Stomach (tissue), 9 donors: ENCODE results near the gene LRTM1. TPM values are rescaled to one million over a fixed set of nuclear protein-coding genes. Genes with fewer than 3 reads are reported as not detected.
A peak's percentile ranks its signal among the peaks of the same experiment; 100 is the strongest.

Source experiments
- DNase-seq, 2 donors: peaks; one replicate each; pipeline versions ENCODE4 v3.0.0 to v3.0.0-alpha.2; 2013 to 2019
- H3K27ac ChIP-seq, 5 donors: fragments of 200-600 bp in 4 of 5; sonication (generic) in 4 of 5; one replicate each; pipeline ENCODE4 v1.5.1; 2013 to 2019; ENCODE audit warnings: mild to moderate bottlenecking in 1 of 5, moderate library complexity in 1 of 5
- H3K27me3 ChIP-seq, 3 donors: fragments of 200-600 bp; sonication (generic); one replicate each; pipeline ENCODE4 v1.5.1; 2017 to 2019; ENCODE audit warnings: mixed run types in 1 of 3
- H3K36me3 ChIP-seq, 4 donors: fragments of 200-600 bp; sonication (generic); 1 replicate in 3 of 4; 2 replicates in 1 of 4; pipeline ENCODE4 v1.5.1; 2016 to 2019
- H3K4me1 ChIP-seq, 4 donors: fragments of 200-600 bp; sonication (generic); one replicate each; pipeline ENCODE4 v1.5.1; 2016 to 2019
- H3K4me3 ChIP-seq, 4 donors: fragments of 200-600 bp; sonication (generic) in 3 of 4; one replicate each; pipeline ENCODE4 v1.5.1; 2016 to 2019; ENCODE audit warnings: mild to moderate bottlenecking in 1 of 4
- H3K9me3 ChIP-seq, 4 donors: fragments of 200-600 bp; sonication (generic); one replicate each; pipeline ENCODE4 v1.5.1; 2016 to 2019
- CTCF ChIP-seq, 7 experiments: fragments of 450-650 bp in 4 of 7; fragments of 200-600 bp in 3 of 7; sonication (generic) in 3 of 7; IDR thresholded peaks; one replicate each; pipeline ENCODE4 v1.5.1; 2016 to 2019; ENCODE audit warnings: antibody characterized with exemption in 7 of 7, control low read depth in 2 of 7, mild to moderate bottlenecking in 1 of 7
- EP300 ChIP-seq: sonication (generic); formaldehyde crosslinking; IDR thresholded peaks from one replicate; pipeline ENCODE4 v1.6.1; 2017; ENCODE audit warnings: antibody characterized with exemption
- POLR2A ChIP-seq, 4 donors: fragments of 450-650 bp; IDR thresholded peaks; one replicate each; pipeline ENCODE4 v1.6.1; 2016; ENCODE audit warnings: antibody characterized with exemption in 4 of 4, control low read depth in 2 of 4, mild to moderate bottlenecking in 1 of 4, moderate library complexity in 1 of 4
- POLR2AphosphoS5 ChIP-seq, 3 donors: sonication (generic); formaldehyde crosslinking; IDR thresholded peaks; one replicate each; pipeline ENCODE4 v1.6.1; 2016; ENCODE audit warnings: antibody characterized with exemption in 3 of 3
- WGBS, 5 donors: extraction: QIAGEN DNeasy Blood & Tissue Kit in 3 of 5; methylation state at CpG; one replicate each; pipeline versions ENCODE4 v1.1.5 to v1.1.7; 2013 to 2018; 5-methylcytosine and 5-hydroxymethylcytosine counted together
- intact Hi-C: fragments of 100-400 bp; cut with DNase I; formaldehyde crosslinking; loops from one replicate; pipeline ENCODE4 v1.15.1; 2023; ENCODE audit warnings: low total_unique reads
- polyA plus RNA-seq, 3 donors: library from polyadenylated mRNA; stranded (reverse); fragments of 200-250 nt; gene quantifications; one replicate each; pipeline ENCODE4 v1.2.3, GENCODE V29; 2013
- total RNA-seq, 5 donors: library from RNA; depleted of rRNA; stranded (reverse); fragments of >200 nt; gene quantifications; one replicate each; pipeline versions ENCODE4 v1.1.0 to v1.2.3, GENCODE V29; 2014 to 2016
- donor health status: healthy with polysubstance abuse.
- donor health status: Bipolar disorder and iron deficiency.
- donor health status: healthy.

The LRTM1 gene
- total and polyA plus RNA-seq, 8 donors = not detected

GRCh38 chr3:54897028-54897711 lies 30.7 kb downstream of the LRTM1 start:
- no peak for TF ChIP-seq CTCF (IDR thresholded peaks at IDR 0.05)
- TF ChIP-seq POLR2A (IDR thresholded peaks at IDR 0.05) = no peak
- TF ChIP-seq POLR2AphosphoS5 (IDR thresholded peaks at IDR 0.05) = no peak
- TF ChIP-seq EP300 = no peak
- peaks cover 0 to 6% (median 3%) of the 10 kb centered on the region in 4 donors for H3K4me1 ChIP-seq
- H3K27ac ChIP-seq = no peak overlapping the region
- WGBS, 5 donors = 72 to 82% (median 80%) methylated on average over 3 of the region's 3 CpGs
- intact Hi-C loops = no loop called here
- no peak overlapping the region for H3K4me3 ChIP-seq
- no peaks in the 10 kb centered on the region for H3K9me3 ChIP-seq
- H3K27me3 ChIP-seq = no peaks in the 10 kb centered on the region
- H3K36me3 ChIP-seq = no peaks in the 10 kb centered on the region
- DNase-seq = no peak

- TF ChIP-seq POLR2AphosphoS5 (IDR thresholded peaks at IDR 0.05) = no peak
- no peak for TF ChIP-seq POLR2A (IDR thresholded peaks at IDR 0.05)
- no peak for TF ChIP-seq EP300
- TF ChIP-seq CTCF (IDR thresholded peaks at IDR 0.05) = no peak
- H3K4me1 ChIP-seq = peaks cover 0 to 22% (median 9%) of the 10 kb centered on the region in 4 donors
- H3K9me3 ChIP-seq = no peaks in the 10 kb centered on the region
- intact Hi-C loops = no loop called here
- H3K36me3 ChIP-seq = no peaks in the 10 kb centered on the region
- no peak overlapping the region for H3K4me3 ChIP-seq
- no peaks in the 10 kb centered on the region for H3K27me3 ChIP-seq
- no peak for DNase-seq
- H3K27ac ChIP-seq = no peak overlapping the region
- 95 to 100% (median 97%) methylated on average over 4 of the region's 4 CpGs for WGBS, 5 donors
These were observed 32.2 kb downstream of the LRTM1 start for GRCh38 chr3:54895613-54896012.

GRCh38 chr3:54892168-54892567 lies 35.7 kb downstream of the LRTM1 start:
- H3K4me1 ChIP-seq = peaks cover 0 to 25% (median 9%) of the 10 kb centered on the region in 4 donors
- H3K9me3 ChIP-seq = no peaks in the 10 kb centered on the region
- no peaks in the 10 kb centered on the region for H3K36me3 ChIP-seq
- TF ChIP-seq POLR2AphosphoS5 (IDR thresholded peaks at IDR 0.05) (no peak), POLR2A (IDR thresholded peaks at IDR 0.05) (no peak), EP300 (no peak), CTCF (IDR thresholded peaks at IDR 0.05) (no peak)
- no peak overlapping the region for H3K4me3 ChIP-seq
- WGBS, 5 donors = 22 to 96% (median 63%) methylated on average over 2 of the region's 2 CpGs
- no peak for DNase-seq
- peak overlapping the region in 2 of 5 donors; percentile 19 to 75 for H3K27ac ChIP-seq
- intact Hi-C loops = no loop called here
- H3K27me3 ChIP-seq = no peaks in the 10 kb centered on the region

- intact Hi-C loops = no loop called here
- WGBS, 5 donors = 6 to 29% (median 14%) methylated on average over 4 to 5 of the region's 5 CpGs
- no peak overlapping the region for H3K4me3 ChIP-seq
- peak; percentile 56 to 86 (median 70) for TF ChIP-seq POLR2AphosphoS5 (IDR thresholded peaks at IDR 0.05)
- no peak for TF ChIP-seq EP300
- TF ChIP-seq POLR2A (IDR thresholded peaks at IDR 0.05) = no peak
- peak in 4 of 7 experiments; percentile 16 to 44 (median 28) for TF ChIP-seq CTCF (IDR thresholded peaks at IDR 0.05)
- no peaks in the 10 kb centered on the region for H3K27me3 ChIP-seq
- H3K36me3 ChIP-seq = no peaks in the 10 kb centered on the region
- H3K27ac ChIP-seq = peak overlapping the region in 4 of 5 donors; percentile 53 to 80 (median 64)
- H3K4me1 ChIP-seq = peaks cover 0 to 25% (median 9%) of the 10 kb centered on the region in 4 donors
- DNase-seq = peak; percentile 64 to 92
- H3K9me3 ChIP-seq = no peaks in the 10 kb centered on the region
These were observed 36.3 kb downstream of the LRTM1 start for GRCh38 chr3:54891540-54891897.
